MCF 10A (cell line): ENCODE data around the gene SLC22A17. TPM values are rescaled to one million over a fixed set of nuclear protein-coding genes. Genes with fewer than 3 reads are reported as not detected.
"Not testable (repeated sequence)": the region's sequence is repeated elsewhere in the genome, so short reads cannot be mapped to it uniquely, and the experiment has no call there.

ENCODE experiments used
- BruUV-seq: library from RNA; stranded (reverse); fragments of 400-500 nt; replicated peaks from 2 replicates; lab custom pipeline; 2021; lab: Mats Ljungman, UMichigan
- CTCF ChIA-PET: fragments of 300-600 bp; sonication (Branson Sonifier 250); formaldehyde crosslinking; extraction: SDS; loops from one replicate; lab custom pipeline; 2021; ENCODE audit warnings: antibody characterized with exemption, inconsistent platforms; lab: Yijun Ruan, JAX
- POLR2A ChIA-PET: fragments of 300-600, 350-650 bp; sonication (Branson Sonifier 250); formaldehyde crosslinking; extraction: SDS; loops from one replicate; lab custom pipeline; 2020; ENCODE audit warnings: antibody characterized with exemption, inconsistent platforms; lab: Yijun Ruan, JAX
- DNase-seq: peaks from one replicate; pipeline ENCODE4 v3.0.0-alpha.2; 2018; ENCODE audit not compliant: unreplicated experiment
- H3K27ac Mint-ChIP-seq: one replicate; pipeline ENCODE4 v1.8.0; 2022; ENCODE audit warnings: mild to moderate bottlenecking, low read depth, mixed read lengths; ENCODE audit not compliant: unreplicated experiment
- H3K27me3 Mint-ChIP-seq: one replicate; pipeline ENCODE4 v1.8.0; 2022; ENCODE audit warnings: mixed read lengths; ENCODE audit not compliant: insufficient read depth, unreplicated experiment
- H3K36me3 Mint-ChIP-seq: one replicate; pipeline ENCODE4 v1.8.0; 2022; ENCODE audit warnings: mild to moderate bottlenecking, moderate library complexity, mixed read lengths; ENCODE audit not compliant: insufficient read depth, unreplicated experiment
- H3K4me1 Mint-ChIP-seq: one replicate; pipeline ENCODE4 v1.8.0; 2022; ENCODE audit warnings: mixed read lengths; ENCODE audit not compliant: insufficient read depth, unreplicated experiment
- H3K4me3 Mint-ChIP-seq: one replicate; pipeline ENCODE4 v1.8.0; 2022; ENCODE audit warnings: mild to moderate bottlenecking, moderate library complexity, mixed read lengths; ENCODE audit not compliant: unreplicated experiment
- H3K9me3 Mint-ChIP-seq: one replicate; pipeline ENCODE4 v1.8.0; 2022; ENCODE audit warnings: mixed read lengths; ENCODE audit not compliant: unreplicated experiment
- CTCF ChIP-seq: fragments of 200-600 bp; IDR thresholded peaks from one replicate; pipeline ENCODE4 v1.8.0; 2022; ENCODE audit warnings: antibody characterized with exemption, mild to moderate bottlenecking; ENCODE audit not compliant: unreplicated experiment
- intact Hi-C: fragments of 100-400 bp; cut with micrococcal nuclease; formaldehyde crosslinking; loops from 2 replicates; pipeline ENCODE4 v1.14.1; 2022
- total RNA-seq: library from RNA; stranded (reverse); gene quantifications from 2 replicates; pipeline ENCODE4 v1.2.3, GENCODE V29; 2022

The SLC22A17 gene
- total RNA-seq, 1 experiment from 2014 or later, result not detected

GRCh38 chr14:23326491-23327332 is 26.0 kb downstream of the SLC22A17 start:
- no peak for TF ChIP-seq CTCF
- no TSS peak for BruUV-seq
- no peaks in the 10 kb centered on the region for H3K9me3 Mint-ChIP-seq
- H3K4me1 Mint-ChIP-seq, result peaks cover 16% of the 10 kb centered on the region
- DNase-seq, result no peak
- ChIA-PET CTCF (interaction anchor here (0.5 to 4.8 kb wide), 24 partner anchors 9 to 289 kb away, joined by 3 to 62 read pairs (median 5); partner anchors contain the start of genes CMTM5, HOMEZ and IL25), POLR2A (interaction anchor here (0.7 to 2.7 kb wide), 6 partner anchors 9 to 121 kb away, joined by 3 to 12 read pairs (median 4); partner anchors contain the start of genes BCL2L2 and PPP1R3E)
- H3K27me3 Mint-ChIP-seq, result no peaks in the 10 kb centered on the region
- H3K36me3 Mint-ChIP-seq, result peaks cover 67% of the 10 kb centered on the region
- H3K4me3 Mint-ChIP-seq, result no peak overlapping the region
- intact Hi-C loops, result no loop called here
- H3K27ac Mint-ChIP-seq, result no peak overlapping the region

- peaks cover 16% of the 10 kb centered on the region for H3K4me1 Mint-ChIP-seq
- ChIA-PET CTCF (interaction anchor here (0.6 to 4.8 kb wide), 9 partner anchors 10 to 306 kb away, joined by 3 to 62 read pairs (median 5); partner anchors contain the start of gene HOMEZ), POLR2A (interaction anchor here (0.7 to 2.7 kb wide), 3 partner anchors 23 to 120 kb away, joined by 3 to 12 read pairs (median 3); partner anchors contain the start of gene PPP1R3E)
- peaks cover 75% of the 10 kb centered on the region for H3K36me3 Mint-ChIP-seq
- H3K4me3 Mint-ChIP-seq, H3K27ac Mint-ChIP-seq, BruUV-seq, H3K9me3 Mint-ChIP-seq, H3K27me3 Mint-ChIP-seq, DNase-seq, intact Hi-C loops: not testable (repeated sequence)
Measured at GRCh38 chr14:23325746-23326145, 26.9 kb downstream of the SLC22A17 start.

- no peak overlapping the region for H3K4me3 Mint-ChIP-seq
- DNase-seq, result no peak
- no peak for TF ChIP-seq CTCF
- no peak overlapping the region for H3K27ac Mint-ChIP-seq
- peaks cover 78% of the 10 kb centered on the region for H3K36me3 Mint-ChIP-seq
- BruUV-seq, result no TSS peak
- no peaks in the 10 kb centered on the region for H3K9me3 Mint-ChIP-seq
- H3K27me3 Mint-ChIP-seq, result no peaks in the 10 kb centered on the region
- intact Hi-C loops, result no loop called here
- CTCF ChIA-PET, result no interaction called here
- H3K4me1 Mint-ChIP-seq, result peaks cover 16% of the 10 kb centered on the region
- POLR2A ChIA-PET, result interaction anchor here (0.6 kb wide), 1 partner anchor 56 kb away, joined by 3 read pairs; no protein-coding TSS in a partner anchor
Measured at GRCh38 chr14:23324993-23325392, 27.7 kb downstream of the SLC22A17 start.

- H3K36me3 Mint-ChIP-seq, result peaks cover 82% of the 10 kb centered on the region
- no peak overlapping the region for H3K4me3 Mint-ChIP-seq
- intact Hi-C loops, result no loop called here
- peaks cover 16% of the 10 kb centered on the region for H3K4me1 Mint-ChIP-seq
- H3K9me3 Mint-ChIP-seq, result no peaks in the 10 kb centered on the region
- H3K27me3 Mint-ChIP-seq, result no peaks in the 10 kb centered on the region
- POLR2A ChIA-PET, result interaction anchor here (0.6 kb wide), 1 partner anchor 56 kb away, joined by 3 read pairs; no protein-coding TSS in a partner anchor
- BruUV-seq, result no TSS peak
- DNase-seq, result no peak
- CTCF ChIA-PET, result interaction anchor here (0.6 to 3.6 kb wide), 2 partner anchors 55 to 243 kb away, joined by 3 to 26 read pairs; no protein-coding TSS in a partner anchor
- TF ChIP-seq CTCF, result no peak
- no peak overlapping the region for H3K27ac Mint-ChIP-seq
Measured at GRCh38 chr14:23324455-23324846, 28.2 kb downstream of the SLC22A17 start.
